Measurements from ENCODE around the gene FGD5. TPM values are rescaled to one million over a fixed set of nuclear protein-coding genes. Genes with fewer than 3 reads are reported as not detected.

The FGD5 gene
- total and polyA plus RNA-seq, 11 donors, result 6.4 to 22.5 (median 14.9) TPM

GRCh38 chr3:14774431-14774830, 44.3 kb upstream of the FGD5 start:
- 87 to 88% (median 87%) methylated on average over 7 to 12 of the region's 12 CpGs for WGBS, 4 donors

DNA sequence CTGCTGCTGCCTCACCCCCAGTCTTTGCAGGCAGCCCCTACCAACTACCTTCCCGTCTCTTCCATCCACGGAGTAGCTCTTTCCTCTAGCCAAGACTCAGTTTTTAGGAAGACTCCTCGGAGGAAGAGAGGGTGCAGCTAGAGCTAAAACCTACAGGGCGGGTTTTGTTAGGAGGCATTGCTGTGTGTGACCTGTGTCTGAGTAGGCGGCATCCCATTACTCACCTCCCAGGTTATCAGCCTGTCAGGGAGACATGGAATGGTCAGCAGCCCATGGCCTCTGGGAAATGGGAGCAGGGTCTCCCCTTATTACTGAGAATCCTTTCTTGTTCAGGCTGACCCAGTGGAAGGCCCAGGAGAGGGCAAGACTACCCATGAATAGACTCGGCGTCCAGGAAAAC, 43.8 kb upstream of the FGD5 start:
- TF ChIP-seq, protein P1, sequence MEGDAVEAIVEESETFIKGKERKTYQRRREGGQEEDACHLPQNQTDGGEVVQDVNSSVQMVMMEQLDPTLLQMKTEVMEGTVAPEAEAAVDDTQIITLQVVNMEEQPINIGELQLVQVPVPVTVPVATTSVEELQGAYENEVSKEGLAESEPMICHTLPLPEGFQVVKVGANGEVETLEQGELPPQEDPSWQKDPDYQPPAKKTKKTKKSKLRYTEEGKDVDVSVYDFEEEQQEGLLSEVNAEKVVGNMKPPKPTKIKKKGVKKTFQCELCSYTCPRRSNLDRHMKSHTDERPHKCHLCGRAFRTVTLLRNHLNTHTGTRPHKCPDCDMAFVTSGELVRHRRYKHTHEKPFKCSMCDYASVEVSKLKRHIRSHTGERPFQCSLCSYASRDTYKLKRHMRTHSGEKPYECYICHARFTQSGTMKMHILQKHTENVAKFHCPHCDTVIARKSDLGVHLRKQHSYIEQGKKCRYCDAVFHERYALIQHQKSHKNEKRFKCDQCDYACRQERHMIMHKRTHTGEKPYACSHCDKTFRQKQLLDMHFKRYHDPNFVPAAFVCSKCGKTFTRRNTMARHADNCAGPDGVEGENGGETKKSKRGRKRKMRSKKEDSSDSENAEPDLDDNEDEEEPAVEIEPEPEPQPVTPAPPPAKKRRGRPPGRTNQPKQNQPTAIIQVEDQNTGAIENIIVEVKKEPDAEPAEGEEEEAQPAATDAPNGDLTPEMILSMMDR (IDR thresholded peaks at IDR 0.05), result no peak
- TF ChIP-seq POLR2A (IDR thresholded peaks at IDR 0.05), result no peak
- no peak overlapping the region for H3K27ac ChIP-seq
- no peaks in the 10 kb centered on the region for H3K4me1 ChIP-seq
- DNase-seq, result no peak
- intact Hi-C loops (cut with DNase I), result loop anchor here in 2 of 10 donors (5.0 kb wide), 2 partner anchors 98 to 103 kb away; partner anchors contain the start of gene C3orf20 (in 1 of the 2)
- no peak for ATAC-seq
- peaks cover 0 to 23% (median 7%) of the 10 kb centered on the region in 12 donors for H3K9me3 ChIP-seq
- H3K4me3 ChIP-seq, result no peak overlapping the region
- no peaks in the 10 kb centered on the region for H3K36me3 ChIP-seq
- no peaks in the 10 kb centered on the region for H3K27me3 ChIP-seq
- WGBS, 4 donors, result 89 to 92% (median 90%) methylated on average over 7 of the region's 7 CpGs

More at GRCh38 chr3:14774431-14774830, 44.3 kb upstream of the FGD5 start:
- H3K36me3 ChIP-seq, result no peaks in the 10 kb centered on the region
- no peak for TF ChIP-seq POLR2A (IDR thresholded peaks at IDR 0.05)
- TF ChIP-seq, protein P1 (IDR thresholded peaks at IDR 0.05), result no peak
- H3K27me3 ChIP-seq, result no peaks in the 10 kb centered on the region
- H3K4me3 ChIP-seq, result no peak overlapping the region
- ATAC-seq (no peak), DNase-seq (no peak)
- intact Hi-C loops (cut with DNase I), result loop anchor here in 1 of 10 donors (5.0 kb wide), 1 partner anchor 92 kb away; no protein-coding TSS in a partner anchor
- no peaks in the 10 kb centered on the region for H3K4me1 ChIP-seq
- peaks cover 0 to 17% (median 7%) of the 10 kb centered on the region in 12 donors for H3K9me3 ChIP-seq
- no peak overlapping the region for H3K27ac ChIP-seq

GRCh38 chr3:14775563-14775962, 43.2 kb upstream of the FGD5 start:
- 83 to 88% (median 86%) methylated on average over 4 of the region's 4 CpGs for WGBS, 4 donors
- Histone ChIP-seq H3K36me3 (no peaks in the 10 kb centered on the region), H3K4me1 (no peaks in the 10 kb centered on the region), H3K9me3 (peaks cover 0 to 24% (median 7%) of the 10 kb centered on the region in 12 donors), H3K27ac (no peak overlapping the region), H3K27me3 (no peaks in the 10 kb centered on the region), H3K4me3 (no peak overlapping the region)
- DNase-seq (no peak), ATAC-seq (no peak)
- intact Hi-C loops (cut with DNase I), result loop anchor here in 2 of 10 donors (5.0 kb wide), 2 partner anchors 98 to 103 kb away; partner anchors contain the start of gene C3orf20 (in 1 of the 2)
- TF ChIP-seq, protein P1 (IDR thresholded peaks at IDR 0.05), result no peak
- no peak for TF ChIP-seq POLR2A (IDR thresholded peaks at IDR 0.05)

GRCh38 chr3:14779069-14779685, 39.6 kb upstream of the FGD5 start:
- intact Hi-C loops (cut with DNase I), result loop anchor here in 3 of 10 donors (2.0 to 5.0 kb wide), 3 partner anchors 102 to 107 kb away; partner anchors contain the start of gene C3orf20 (in 2 of the 3)
- no peak overlapping the region for H3K4me3 ChIP-seq
- no peak for DNase-seq
- 92 to 97% (median 93%) methylated on average over 2 of the region's 2 CpGs for WGBS, 4 donors
- no peak for TF ChIP-seq POLR2A (IDR thresholded peaks at IDR 0.05)
- TF ChIP-seq, protein P1 (IDR thresholded peaks at IDR 0.05), result no peak
- ATAC-seq, result no peak
- H3K27ac ChIP-seq, result no peak overlapping the region
- H3K4me1 ChIP-seq, result peaks cover 0 to 4% (median 0%) of the 10 kb centered on the region in 12 donors
- peaks cover 0 to 24% (median 7%) of the 10 kb centered on the region in 12 donors for H3K9me3 ChIP-seq
- H3K27me3 ChIP-seq, result no peaks in the 10 kb centered on the region
- no peaks in the 10 kb centered on the region for H3K36me3 ChIP-seq

Data from heart left ventricle (tissue), 16 donors.